Stimulated activated CD4-positive, alpha-beta T cell treated with anti-CD3 and anti-CD28 coated beads, Interleukin-4, amount 100 ng/mL, for 4 hours (primary cell): ENCODE results near the gene GJC2.

Experiments used
- DNase-seq, 2 experiments: peaks; one replicate each; pipeline ENCODE4 v3.0.0-alpha.2; 2020

Gene GJC2

GRCh38 chr1:228117335-228117734 is 32.4 kb upstream of the GJC2 start:
- no peak for DNase-seq

- DNase-seq = no peak
Observed at GRCh38 chr1:228118040-228118439, 31.7 kb upstream of the GJC2 start.

GRCh38 chr1:228120351-228120750 is 29.4 kb upstream of the GJC2 start:
- DNase-seq = no peak

- DNase-seq = no peak
Observed at GRCh38 chr1:228120857-228121489, 28.8 kb upstream of the GJC2 start.

- no peak for DNase-seq
Observed at GRCh38 chr1:228122921-228123441, 26.7 kb upstream of the GJC2 start.

GRCh38 chr1:228123505-228123904 is 26.2 kb upstream of the GJC2 start:
- DNase-seq = no peak

- no peak for DNase-seq
Observed at GRCh38 chr1:228125185-228125584, 24.5 kb upstream of the GJC2 start.

GRCh38 chr1:228131766-228132165 is 18.0 kb upstream of the GJC2 start:
- DNase-seq = no peak

- no peak for DNase-seq
Observed at GRCh38 chr1:228134591-228134990, 15.1 kb upstream of the GJC2 start.

- no peak for DNase-seq
Observed at GRCh38 chr1:228136901-228137300, 12.8 kb upstream of the GJC2 start.

- DNase-seq = no peak
Observed at GRCh38 chr1:228139406-228139930, 10.3 kb upstream of the GJC2 start.

GRCh38 chr1:228139931-228140723 is 9.6 kb upstream of the GJC2 start, which contains the start of gene GUK1:
Gene GUK1 (plus strand): TSS chr1:228140279. CDS start chr1:228140303, 24 bp downstream.
- DNase-seq = peak; percentile 100

GRCh38 chr1:228140724-228141225 is 9.0 kb upstream of the GJC2 start:
- no peak for DNase-seq

- no peak for DNase-seq
Observed at GRCh38 chr1:228141226-228142044, 8.3 kb upstream of the GJC2 start.

GRCh38 chr1:228142155-228142691 is 7.5 kb upstream of the GJC2 start:
- DNase-seq = no peak

- DNase-seq = no peak
Observed at GRCh38 chr1:228142701-228143136, 7.0 kb upstream of the GJC2 start.

- DNase-seq = no peak
Observed at GRCh38 chr1:228143480-228144192, 6.1 kb upstream of the GJC2 start.

GRCh38 chr1:228144193-228144992 is 5.3 kb upstream of the GJC2 start:
- DNase-seq = no peak

GRCh38 chr1:228144993-228145343 is 4.8 kb upstream of the GJC2 start:
- DNase-seq = no peak

GRCh38 chr1:228145463-228146416 is 4.0 kb upstream of the GJC2 start:
- no peak for DNase-seq
